Neural cell (in vitro differentiated cells): Measurements from ENCODE around the gene C11orf71.

Source experiments
- EP300 ChIP-seq: fragments of 450-650 bp; conservative IDR thresholded peaks from 2 replicates; pipeline ENCODE4 v1.6.1; 2014; ENCODE audit warnings: antibody characterized with exemption, mild to moderate bottlenecking, moderate library complexity; ENCODE audit not compliant: poor library complexity, severe bottlenecking
- POLR2AphosphoS5 ChIP-seq: IDR thresholded peaks from 2 replicates; pipeline ENCODE4 v1.6.1; 2012
- SMC3 ChIP-seq: fragments of 450-650 bp; conservative IDR thresholded peaks from 2 replicates; pipeline ENCODE4 v1.6.1; 2014; ENCODE audit warnings: antibody characterized with exemption, mild to moderate bottlenecking, moderate library complexity; ENCODE audit not compliant: poor library complexity
- TAF1 ChIP-seq: IDR thresholded peaks from 2 replicates; pipeline ENCODE4 v1.6.1; 2012; ENCODE audit warnings: low read depth
- TF ChIP-seq, protein P1 (sequence below): fragments of 450-650 bp; IDR thresholded peaks from 2 replicates; pipeline ENCODE4 v1.5.1; 2014; ENCODE audit warnings: antibody characterized with exemption, mild to moderate bottlenecking, moderate library complexity; ENCODE audit not compliant: poor library complexity, severe bottlenecking
- TF ChIP-seq, protein P2 (sequence below): IDR thresholded peaks from 2 replicates; pipeline ENCODE4 v1.6.1; 2012; ENCODE audit warnings: borderline replicate concordance

GRCh38 chr11:114401311-114401710 lies 1.0 kb upstream of the C11orf71 start:
- TF ChIP-seq, protein P1, sequence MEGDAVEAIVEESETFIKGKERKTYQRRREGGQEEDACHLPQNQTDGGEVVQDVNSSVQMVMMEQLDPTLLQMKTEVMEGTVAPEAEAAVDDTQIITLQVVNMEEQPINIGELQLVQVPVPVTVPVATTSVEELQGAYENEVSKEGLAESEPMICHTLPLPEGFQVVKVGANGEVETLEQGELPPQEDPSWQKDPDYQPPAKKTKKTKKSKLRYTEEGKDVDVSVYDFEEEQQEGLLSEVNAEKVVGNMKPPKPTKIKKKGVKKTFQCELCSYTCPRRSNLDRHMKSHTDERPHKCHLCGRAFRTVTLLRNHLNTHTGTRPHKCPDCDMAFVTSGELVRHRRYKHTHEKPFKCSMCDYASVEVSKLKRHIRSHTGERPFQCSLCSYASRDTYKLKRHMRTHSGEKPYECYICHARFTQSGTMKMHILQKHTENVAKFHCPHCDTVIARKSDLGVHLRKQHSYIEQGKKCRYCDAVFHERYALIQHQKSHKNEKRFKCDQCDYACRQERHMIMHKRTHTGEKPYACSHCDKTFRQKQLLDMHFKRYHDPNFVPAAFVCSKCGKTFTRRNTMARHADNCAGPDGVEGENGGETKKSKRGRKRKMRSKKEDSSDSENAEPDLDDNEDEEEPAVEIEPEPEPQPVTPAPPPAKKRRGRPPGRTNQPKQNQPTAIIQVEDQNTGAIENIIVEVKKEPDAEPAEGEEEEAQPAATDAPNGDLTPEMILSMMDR, result no peak
- TF ChIP-seq EP300 (no peak), TAF1 (no peak), POLR2AphosphoS5 (no peak), SMC3 (no peak)
- TF ChIP-seq, protein P2, sequence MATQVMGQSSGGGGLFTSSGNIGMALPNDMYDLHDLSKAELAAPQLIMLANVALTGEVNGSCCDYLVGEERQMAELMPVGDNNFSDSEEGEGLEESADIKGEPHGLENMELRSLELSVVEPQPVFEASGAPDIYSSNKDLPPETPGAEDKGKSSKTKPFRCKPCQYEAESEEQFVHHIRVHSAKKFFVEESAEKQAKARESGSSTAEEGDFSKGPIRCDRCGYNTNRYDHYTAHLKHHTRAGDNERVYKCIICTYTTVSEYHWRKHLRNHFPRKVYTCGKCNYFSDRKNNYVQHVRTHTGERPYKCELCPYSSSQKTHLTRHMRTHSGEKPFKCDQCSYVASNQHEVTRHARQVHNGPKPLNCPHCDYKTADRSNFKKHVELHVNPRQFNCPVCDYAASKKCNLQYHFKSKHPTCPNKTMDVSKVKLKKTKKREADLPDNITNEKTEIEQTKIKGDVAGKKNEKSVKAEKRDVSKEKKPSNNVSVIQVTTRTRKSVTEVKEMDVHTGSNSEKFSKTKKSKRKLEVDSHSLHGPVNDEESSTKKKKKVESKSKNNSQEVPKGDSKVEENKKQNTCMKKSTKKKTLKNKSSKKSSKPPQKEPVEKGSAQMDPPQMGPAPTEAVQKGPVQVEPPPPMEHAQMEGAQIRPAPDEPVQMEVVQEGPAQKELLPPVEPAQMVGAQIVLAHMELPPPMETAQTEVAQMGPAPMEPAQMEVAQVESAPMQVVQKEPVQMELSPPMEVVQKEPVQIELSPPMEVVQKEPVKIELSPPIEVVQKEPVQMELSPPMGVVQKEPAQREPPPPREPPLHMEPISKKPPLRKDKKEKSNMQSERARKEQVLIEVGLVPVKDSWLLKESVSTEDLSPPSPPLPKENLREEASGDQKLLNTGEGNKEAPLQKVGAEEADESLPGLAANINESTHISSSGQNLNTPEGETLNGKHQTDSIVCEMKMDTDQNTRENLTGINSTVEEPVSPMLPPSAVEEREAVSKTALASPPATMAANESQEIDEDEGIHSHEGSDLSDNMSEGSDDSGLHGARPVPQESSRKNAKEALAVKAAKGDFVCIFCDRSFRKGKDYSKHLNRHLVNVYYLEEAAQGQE, result no peak
